H1 (cell line): Measurements from ENCODE around the gene CARM1. TPM values are rescaled to one million over a fixed set of nuclear protein-coding genes. Genes with fewer than 3 reads are reported as not detected.

Experiments used
- ATF3 ChIP-seq: IDR thresholded peaks from 2 replicates; pipeline ENCODE4 v1.6.1; 2011; ENCODE audit warnings: low read depth, mild to moderate bottlenecking, low read length; ENCODE audit not compliant: insufficient read depth
- BACH1 ChIP-seq: IDR thresholded peaks from 2 replicates; pipeline ENCODE4 v1.6.1; 2012; ENCODE audit warnings: low read length, improper control_type of control experiment
- CEBPB ChIP-seq: IDR thresholded peaks from 2 replicates; pipeline ENCODE4 v1.6.1; 2012; ENCODE audit warnings: low read depth, low read length
- CHD2 ChIP-seq: IDR thresholded peaks from 2 replicates; pipeline ENCODE4 v1.6.1; 2012; ENCODE audit warnings: low read length, improper control_type of control experiment
- CTBP2 ChIP-seq: IDR thresholded peaks from 2 replicates; pipeline ENCODE4 v1.7.0; 2011; ENCODE audit warnings: borderline replicate concordance, mild to moderate bottlenecking, moderate library complexity, mixed read lengths, low read length; ENCODE audit not compliant: insufficient read depth, insufficient read length
- EZH2 ChIP-seq: fragments of 200-600 bp; sonication (generic); IDR thresholded peaks from 2 replicates; pipeline ENCODE4 v1.7.1; 2012; ENCODE audit warnings: low read depth, mild to moderate bottlenecking, moderate library complexity, low read length, inconsistent platforms; ENCODE audit not compliant: severe bottlenecking
- MAFK ChIP-seq: IDR thresholded peaks from 2 replicates; pipeline ENCODE4 v1.6.1; 2012; ENCODE audit warnings: low read depth, mild to moderate bottlenecking, improper control_type of control experiment, low read length
- NANOG ChIP-seq: IDR thresholded peaks from 2 replicates; pipeline ENCODE4 v1.6.1; 2011; ENCODE audit warnings: low read length, low read depth, mild to moderate bottlenecking, inconsistent platforms; ENCODE audit not compliant: insufficient read depth, poor library complexity, severe bottlenecking
- RAD21 ChIP-seq, 2 experiments: IDR thresholded peaks in 1 of 2; conservative IDR thresholded peaks in 1 of 2; 2 replicates each; pipeline ENCODE4 v1.6.1; 2011; ENCODE audit warnings: low read depth in 2 of 2, low read length in 2 of 2, improper control_type of control experiment in 1 of 2, inconsistent platforms in 1 of 2, mild to moderate bottlenecking in 1 of 2, moderate library complexity in 1 of 2
- RBBP5 ChIP-seq: IDR thresholded peaks from 2 replicates; pipeline ENCODE4 v1.7.1; 2012; ENCODE audit warnings: low read depth, mild to moderate bottlenecking, inconsistent platforms, low read length, moderate library complexity, borderline replicate concordance
- RFX5 ChIP-seq: IDR thresholded peaks from 2 replicates; pipeline ENCODE4 v1.6.1; 2011; ENCODE audit warnings: low read depth, low read length, improper control_type of control experiment, borderline replicate concordance
- SIN3A ChIP-seq, 2 experiments: IDR thresholded peaks in 1 of 2; conservative IDR thresholded peaks in 1 of 2; 2 replicates each; pipeline ENCODE4 v1.6.1; 2011 to 2012; ENCODE audit warnings: low read length in 2 of 2, improper control_type of control experiment in 1 of 2, low read depth in 1 of 2, mild to moderate bottlenecking in 1 of 2
- SIRT6 ChIP-seq: IDR thresholded peaks from one replicate; pipeline ENCODE4 v1.7.1; 2012; ENCODE audit warnings: low read length, inconsistent platforms
- SP1 ChIP-seq: IDR thresholded peaks from 2 replicates; pipeline ENCODE4 v1.6.1; 2011; ENCODE audit warnings: low read depth, low read length
- SP2 ChIP-seq: IDR thresholded peaks from 2 replicates; pipeline ENCODE4 v1.6.1; 2012; ENCODE audit warnings: mild to moderate bottlenecking, low read length, inconsistent platforms
- TAF1 ChIP-seq: IDR thresholded peaks from 2 replicates; pipeline ENCODE4 v1.6.1; 2011; ENCODE audit warnings: mild to moderate bottlenecking, low read depth, low read length
- TBP ChIP-seq: IDR thresholded peaks from 2 replicates; pipeline ENCODE4 v1.6.1; 2011; ENCODE audit warnings: low read depth, low read length, improper control_type of control experiment
- TCF12 ChIP-seq: IDR thresholded peaks from 2 replicates; pipeline ENCODE4 v1.6.1; 2011; ENCODE audit warnings: low read depth, mild to moderate bottlenecking, low read length
- USF2 ChIP-seq: IDR thresholded peaks from 2 replicates; pipeline ENCODE4 v1.6.1; 2011; ENCODE audit warnings: low read length, improper control_type of control experiment
- YY1 ChIP-seq: IDR thresholded peaks from 2 replicates; pipeline ENCODE4 v1.6.1; 2011; ENCODE audit warnings: low read depth, mild to moderate bottlenecking, low read length
- polyA plus RNA-seq, 7 experiments: library from polyadenylated mRNA; depleted of rRNA in 3 of 7; stranded (reverse) in 5 of 7; unstranded in 2 of 7; fragments of >200 nt in 5 of 7; fragments of 200-250 nt in 2 of 7; gene quantifications; 1 replicate in 5 of 7; 2 replicates in 1 of 7; 4 replicates in 1 of 7; pipeline versions ENCODE4 v1.2.1 to v1.2.3, GENCODE V29; 2011 to 2013; ENCODE audit warnings: missing spikeins in 2 of 7, mixed read lengths in 2 of 7
- total RNA-seq: library from RNA; stranded (reverse); fragmentation: NEBNext Ultra II Directional; extraction: Animal tissue kit (Norgen Biotek cat#: 25700); gene quantifications from 2 replicates; pipeline ENCODE4 v1.2.1, GENCODE V29; 2021

CARM1 gene
- total and polyA plus RNA-seq, 2 of the 8 experiments (the other 6 are each of a cell fraction or from before 2014, with no cell fraction given), result 134 to 164 TPM

- TF ChIP-seq NANOG (peak; percentile 34), TBP (peak; percentile 95), EZH2 (no peak), USF2 (no peak; the same call in 1 of the 2 replicates), CHD2 (0 out of 2 replicates have a peak, but pooled peaks have one; percentile 40), SP2 (no peak), SIN3A (conservative IDR thresholded peaks at IDR 0.05 in 1 of 2, IDR thresholded peaks at IDR 0.05 in 1 of 2; ENCODE audit: low read depth in 1 of 2, low read length in 2 of 2) (peak; percentile 95 to 98; a peak in 3 of 4 replicates), YY1 (peak; percentile 95), RFX5 (no peak), SIRT6 (no peak), SP1 (peak; percentile 76; the same call in 1 of the 2 replicates), ATF3 (no peak), TCF12 (0 out of 2 replicates have a peak, but pooled peaks have one; percentile 38), CEBPB (no peak), RBBP5 (peak; percentile 68; the same call in 1 of the 2 replicates), TAF1 (peak; percentile 97), BACH1 (no peak), RAD21 (IDR thresholded peaks at IDR 0.05 in 1 of 2, conservative IDR thresholded peaks at IDR 0.05 in 1 of 2; ENCODE audit: low read depth in 2 of 2, low read length in 2 of 2) (no peak), CTBP2 (peak; percentile 62), MAFK (no peak)
These were observed 57.4 kb downstream of the CARM1 start, which contains the start of the genes TIMM29 and YIPF2 (continued) for GRCh38 chr19:10928563-10929401.
